ENCODE results near the gene GUCY2F. TPM values are rescaled to one million over a fixed set of nuclear protein-coding genes. Genes with fewer than 3 reads are reported as not detected.

The GUCY2F gene
- total RNA-seq, 1 donor from 2014 or later = not detected

GRCh38 chrX:109344678-109345077 is 137.2 kb downstream of the GUCY2F start:
- no peak for DNase-seq (ENCODE audit: extremely low read depth, low read depth, low spot score)

GRCh38 chrX:109344101-109344500 is 137.8 kb downstream of the GUCY2F start:
- no peak for DNase-seq (ENCODE audit: extremely low read depth, low read depth, low spot score)

- no peak for DNase-seq (ENCODE audit: extremely low read depth, low read depth, low spot score)
Observed at GRCh38 chrX:109343671-109344070, 138.2 kb downstream of the GUCY2F start.

GRCh38 chrX:109336141-109336540 is 145.7 kb downstream of the GUCY2F start:
- DNase-seq (ENCODE audit: extremely low read depth, low read depth, low spot score) = no peak

GRCh38 chrX:109327251-109327650 is 154.6 kb downstream of the GUCY2F start:
- no peak for DNase-seq (ENCODE audit: extremely low read depth, low read depth, low spot score)

Other genes with a start within 250 kb of the GUCY2F start
- 2.2 and 2.8 TPM in 2 replicates for gene NXT2, start 54.8 kb upstream of the GUCY2F start, total RNA-seq
- not detected in 2 replicates for gene KCNE5, start 143.1 kb upstream of the GUCY2F start, total RNA-seq

All from glomerular endothelial cell (primary cell).